COLO829 (cell line): ENCODE data around the gene SLC25A43.
"Not testable (repeated sequence)": the region's sequence is repeated elsewhere in the genome, so short reads cannot be mapped to it uniquely, and the experiment has no call there.

Source experiments
- DNase-seq: peaks from one replicate; pipeline ENCODE4 v3.0.0; 2012; ENCODE audit warnings: low spot score

Gene SLC25A43

DNA sequence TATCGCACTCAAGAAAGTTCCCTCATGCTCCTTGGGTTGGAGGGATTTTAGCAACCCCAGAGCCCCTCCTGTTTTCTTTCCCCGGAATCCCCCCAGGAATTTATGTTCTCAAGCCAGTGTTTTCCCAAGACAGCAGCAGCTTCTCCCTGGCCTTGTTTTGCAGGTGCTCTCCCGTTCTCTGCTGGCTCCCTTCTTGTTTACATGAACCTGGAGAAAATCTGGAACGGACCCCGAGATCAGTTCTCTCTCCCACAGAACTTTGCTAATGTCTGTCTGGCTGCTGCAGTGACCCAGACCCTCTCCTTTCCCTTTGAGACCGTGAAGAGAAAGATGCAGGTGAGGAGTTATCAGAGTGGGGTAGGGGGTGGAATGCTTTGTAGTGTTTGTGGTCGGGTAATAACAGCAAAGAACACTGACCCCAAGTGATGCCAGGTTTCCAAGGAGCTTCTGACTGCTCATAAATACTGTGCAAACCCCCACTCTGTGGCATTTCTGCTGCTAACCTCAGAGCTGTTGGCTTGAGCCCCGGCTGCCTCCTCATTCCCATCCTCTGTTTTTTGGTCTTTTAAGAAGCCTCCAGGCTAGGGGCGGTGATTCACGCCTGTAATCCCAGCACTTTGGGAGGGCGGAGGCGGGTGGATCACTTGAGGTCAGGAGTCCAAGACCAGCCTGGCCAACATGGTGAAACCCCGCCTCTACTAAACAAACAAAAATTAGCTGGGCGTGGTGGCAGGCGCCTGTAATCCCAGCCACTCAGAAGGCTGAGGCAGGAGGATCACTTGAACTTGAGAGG lies 11.1 kb downstream of the SLC25A43 start:
- peak; percentile 45 for DNase-seq

DNA sequence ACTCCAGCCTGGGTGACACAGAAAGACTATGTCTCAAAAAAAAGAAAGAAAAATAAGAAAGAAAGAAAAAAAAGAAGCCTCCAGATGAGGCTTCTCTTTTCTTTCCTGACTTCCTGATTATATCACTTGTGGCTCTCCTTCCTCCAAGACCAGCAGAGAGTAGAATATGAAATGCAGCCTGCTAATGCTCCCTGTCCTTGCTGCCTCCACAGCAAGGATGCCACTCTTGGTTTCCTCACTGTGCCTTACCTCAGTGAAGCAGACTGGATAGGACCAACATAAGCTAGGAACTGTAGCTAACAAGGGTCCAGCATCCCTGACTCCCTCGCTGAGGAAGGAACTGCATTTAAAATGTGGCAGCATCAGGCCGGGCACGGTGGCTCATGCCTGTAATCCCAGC lies 11.7 kb downstream of the SLC25A43 start:
- DNase-seq: no peak

DNA sequence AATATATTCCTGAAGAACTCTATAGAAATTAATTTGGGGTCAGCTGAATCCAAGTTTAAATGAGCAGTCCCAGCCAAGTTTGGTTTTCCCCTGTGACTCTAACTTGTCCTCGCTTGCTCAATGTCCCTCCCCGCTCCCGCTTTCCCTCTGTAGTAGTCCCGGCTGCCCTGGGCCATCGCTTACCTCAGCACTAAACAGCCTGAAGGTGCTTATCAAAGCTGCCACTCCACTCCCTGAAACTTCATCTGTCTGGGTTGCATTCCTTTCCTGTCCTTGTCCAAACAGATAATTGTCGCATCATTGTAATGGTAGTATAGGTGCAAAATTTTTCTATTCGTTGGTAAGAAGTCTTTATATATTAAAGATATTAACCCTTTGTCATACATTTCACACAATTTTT lies 12.8 kb downstream of the SLC25A43 start:
- no peak for DNase-seq

DNA sequence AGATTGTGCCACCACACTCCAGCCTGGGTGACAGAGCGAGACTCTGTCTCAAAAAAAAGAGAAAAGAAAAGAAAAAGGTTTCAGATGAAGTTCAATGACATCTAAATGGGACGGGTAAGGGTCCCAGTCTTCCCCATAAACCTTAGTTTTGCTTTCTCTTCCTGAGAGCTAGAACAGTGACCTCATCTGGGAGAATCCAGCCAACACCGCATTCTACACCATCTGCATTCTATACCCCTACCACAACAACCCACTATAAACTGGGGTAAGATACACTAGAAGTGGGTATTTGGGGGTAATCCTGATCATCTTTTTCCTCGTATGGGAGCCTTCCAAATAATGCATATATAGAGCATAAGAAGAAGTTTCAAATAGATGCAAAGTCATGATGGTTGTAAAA lies 18.2 kb downstream of the SLC25A43 start:
- no peak for DNase-seq

DNA sequence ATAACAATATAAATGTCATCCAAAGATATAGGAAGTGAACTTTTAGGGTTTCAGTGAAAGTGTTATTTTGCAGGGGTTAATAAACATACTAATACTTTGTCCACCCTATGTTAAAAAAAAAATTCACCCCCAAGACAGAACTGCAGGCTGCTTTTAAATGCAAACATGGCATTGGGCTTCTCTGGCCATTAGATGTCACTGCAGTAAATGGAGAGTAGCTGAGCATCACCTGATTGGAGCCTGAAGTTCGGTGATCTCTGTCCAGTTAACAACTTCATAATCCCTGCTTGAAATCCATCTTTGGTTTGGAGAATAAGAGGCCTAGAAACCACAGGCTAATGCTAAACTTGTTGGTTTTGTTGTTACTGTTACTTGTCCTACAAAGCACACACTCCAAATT lies 18.7 kb downstream of the SLC25A43 start:
- peak; percentile 35 for DNase-seq

DNA sequence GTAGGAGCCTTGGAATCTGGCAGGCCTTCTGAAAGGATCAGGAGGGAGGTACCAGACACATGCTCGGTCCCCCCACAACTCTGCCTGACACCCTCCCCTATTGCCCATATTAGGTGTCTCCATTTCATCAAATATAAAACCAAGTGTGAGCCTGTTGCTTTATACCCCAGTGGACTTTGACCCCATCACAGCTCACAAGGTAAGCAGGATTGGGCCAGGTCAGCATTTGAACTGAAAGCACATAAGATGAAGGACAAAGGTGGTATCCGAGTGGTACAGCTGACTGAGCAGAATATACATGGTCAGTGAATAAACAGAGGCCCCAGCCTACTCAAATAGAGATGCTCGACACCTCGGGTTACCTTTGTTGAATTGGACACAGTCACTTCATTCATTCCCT lies 20.0 kb downstream of the SLC25A43 start:
- DNase-seq: no peak

DNA sequence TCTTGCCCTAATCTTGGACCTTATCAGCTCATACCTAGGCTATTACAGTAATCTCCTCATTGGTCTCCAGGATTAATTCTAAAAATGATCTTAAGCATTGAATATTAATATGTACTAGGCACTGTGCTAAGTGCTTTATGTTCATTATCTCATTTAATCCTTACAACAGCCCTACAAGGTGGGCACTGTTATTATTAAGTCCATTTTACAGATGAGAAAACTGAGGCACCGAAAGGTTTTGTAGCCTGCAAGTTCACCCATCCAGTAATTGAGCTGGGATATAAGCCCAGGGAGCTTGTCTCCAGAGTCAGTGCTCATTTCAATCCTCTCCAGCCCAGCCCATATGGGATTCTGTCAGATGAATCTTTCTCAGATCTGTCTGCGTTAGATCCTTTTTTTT lies 20.8 kb downstream of the SLC25A43 start:
- no peak for DNase-seq

DNA sequence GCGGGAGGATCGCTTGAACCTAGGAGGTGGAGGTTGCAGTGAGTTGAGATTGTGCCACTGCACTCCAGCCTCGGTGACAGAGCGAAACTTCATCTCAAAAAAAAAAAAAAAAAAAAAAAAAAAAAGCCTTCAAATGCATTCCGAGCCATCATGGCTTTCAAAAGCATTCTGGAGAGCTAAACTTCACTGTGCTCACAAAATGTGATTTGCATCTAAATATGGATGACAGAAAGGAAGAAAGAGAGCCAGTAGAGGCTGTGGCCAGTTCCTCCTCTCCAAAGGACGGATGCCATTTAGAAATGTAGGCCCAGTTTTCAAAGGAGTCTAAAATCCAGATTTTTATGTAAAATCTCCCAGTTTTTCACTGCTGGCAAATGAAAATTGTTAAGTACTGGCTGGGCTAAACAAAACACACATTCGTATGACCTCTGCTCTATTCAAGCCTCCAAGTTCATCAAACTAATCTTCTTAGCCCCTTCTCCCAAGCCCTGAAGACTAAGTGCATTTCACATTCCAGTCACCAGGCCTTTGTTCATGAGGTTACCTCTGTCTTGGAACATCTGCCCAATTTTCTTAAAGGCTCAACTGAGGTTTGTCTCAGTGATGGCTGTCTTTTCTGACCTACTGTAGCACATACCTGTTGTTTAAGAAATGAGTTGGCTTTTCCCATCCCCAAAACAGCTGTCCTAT lies 22.0 kb downstream of the SLC25A43 start:
- no peak for DNase-seq

GRCh38 chrX:119423631-119424030 lies 24.5 kb downstream of the SLC25A43 start:
- DNase-seq: no peak

- no peak for DNase-seq
These were observed 25.9 kb downstream of the SLC25A43 start for GRCh38 chrX:119424999-119425398.

DNA sequence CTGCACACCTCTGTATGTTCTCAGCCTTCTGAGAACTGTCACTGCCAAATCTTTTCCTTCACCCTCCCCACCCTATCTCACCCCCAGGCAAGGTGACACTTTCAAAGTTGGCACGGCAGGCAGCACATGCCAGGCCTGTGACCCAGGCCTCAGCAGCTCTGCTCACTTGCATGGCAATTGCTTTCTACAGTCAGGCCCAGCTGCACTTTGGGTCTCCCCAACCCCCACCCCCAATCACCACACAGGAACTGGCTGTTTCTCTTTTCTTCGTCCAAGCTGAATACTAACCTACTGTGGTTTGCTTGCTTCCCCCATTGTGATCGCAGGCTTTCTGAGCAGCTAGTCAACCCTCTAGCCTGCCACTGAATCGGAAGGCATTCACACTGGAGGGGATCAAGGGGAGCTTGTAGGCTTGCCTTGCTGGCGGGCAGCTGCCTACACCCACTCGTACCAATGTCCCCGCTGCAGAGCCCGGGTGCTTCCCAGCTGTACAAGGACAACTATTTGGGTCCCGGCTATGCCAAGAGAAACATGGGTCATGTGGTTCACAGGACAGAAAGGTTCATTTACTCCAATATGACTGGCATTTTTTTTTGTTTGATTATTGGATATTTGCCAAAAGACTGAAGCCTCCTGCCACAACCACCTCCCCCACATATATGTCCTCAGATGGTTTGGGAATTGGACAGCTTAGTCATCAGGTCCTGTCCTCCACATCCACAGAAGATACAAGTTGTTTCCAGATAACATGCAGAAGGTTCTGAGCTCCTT lies 28.1 kb downstream of the SLC25A43 start:
- peak; percentile 51 for DNase-seq

- no peak for DNase-seq
These were observed 28.7 kb downstream of the SLC25A43 start for GRCh38 chrX:119427795-119428185.

GRCh38 chrX:119429471-119429870 lies 30.3 kb downstream of the SLC25A43 start:
- DNase-seq: no peak

DNA sequence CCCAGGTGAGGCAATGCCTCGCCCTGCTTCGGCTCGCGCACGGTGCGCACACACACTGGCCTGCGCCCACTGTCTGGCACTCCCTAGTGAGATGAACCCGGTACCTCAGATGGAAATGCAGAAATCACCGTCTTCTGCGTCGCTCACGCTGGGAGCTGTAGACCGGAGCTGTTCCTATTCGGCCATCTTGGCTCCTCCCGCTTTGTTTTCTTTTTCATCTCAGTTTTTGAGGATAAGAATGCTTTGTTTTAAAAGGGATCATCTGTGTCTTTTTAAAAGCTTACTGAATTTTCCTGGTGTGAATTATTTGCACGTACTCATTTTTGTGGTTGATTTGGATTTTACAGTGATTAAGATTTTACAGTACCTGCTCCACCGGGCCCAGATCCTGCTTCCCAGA lies 42.2 kb downstream of the SLC25A43 start:
- not testable (repeated sequence) for DNase-seq

DNA sequence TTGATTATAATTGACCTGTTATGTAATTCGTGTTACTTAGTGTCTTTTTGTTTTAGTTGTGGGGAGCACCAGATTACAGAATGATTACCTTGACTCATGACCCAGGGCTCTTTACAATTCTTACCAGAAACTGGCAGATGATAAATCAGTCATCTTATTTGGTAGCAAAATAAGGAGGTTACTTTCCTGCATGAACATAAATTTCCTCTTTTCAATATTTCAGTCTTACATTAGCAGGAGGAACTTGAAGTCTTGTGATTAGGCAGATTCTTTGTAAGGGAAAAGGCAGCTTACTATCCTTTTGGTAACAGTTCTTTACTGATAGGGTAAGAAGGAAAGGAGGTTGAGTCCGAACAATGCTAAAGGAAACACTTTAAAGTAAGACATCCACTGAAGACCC lies 43.1 kb downstream of the SLC25A43 start:
- no peak for DNase-seq

- no peak for DNase-seq
These were observed 54.1 kb downstream of the SLC25A43 start for GRCh38 chrX:119453202-119453601.

GRCh38 chrX:119455264-119455663 lies 56.1 kb downstream of the SLC25A43 start:
- no peak for DNase-seq

GRCh38 chrX:119459181-119459580 lies 60.0 kb downstream of the SLC25A43 start:
- DNase-seq: no peak

- DNase-seq: no peak
These were observed 66.4 kb downstream of the SLC25A43 start for GRCh38 chrX:119465555-119465954.

DNA sequence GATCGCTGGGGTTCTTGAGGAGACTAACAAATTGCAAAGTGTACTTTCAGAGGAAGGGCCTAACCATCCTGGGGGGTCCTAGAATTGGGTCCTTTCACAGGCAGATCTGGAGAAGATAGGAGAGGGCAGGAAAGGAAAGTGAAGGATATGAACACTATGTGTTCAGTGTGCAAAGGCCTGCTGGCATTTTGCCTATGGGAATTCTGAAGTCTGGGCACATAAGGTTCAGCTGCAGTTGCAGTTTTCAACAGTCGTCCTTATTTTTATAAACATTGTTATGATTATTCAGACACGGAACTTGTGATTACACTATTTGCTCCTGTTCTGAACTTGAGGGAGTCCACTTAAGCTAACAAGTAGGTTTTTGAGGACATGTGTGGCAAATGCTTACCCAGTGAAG lies 67.8 kb downstream of the SLC25A43 start:
- no peak for DNase-seq

DNA sequence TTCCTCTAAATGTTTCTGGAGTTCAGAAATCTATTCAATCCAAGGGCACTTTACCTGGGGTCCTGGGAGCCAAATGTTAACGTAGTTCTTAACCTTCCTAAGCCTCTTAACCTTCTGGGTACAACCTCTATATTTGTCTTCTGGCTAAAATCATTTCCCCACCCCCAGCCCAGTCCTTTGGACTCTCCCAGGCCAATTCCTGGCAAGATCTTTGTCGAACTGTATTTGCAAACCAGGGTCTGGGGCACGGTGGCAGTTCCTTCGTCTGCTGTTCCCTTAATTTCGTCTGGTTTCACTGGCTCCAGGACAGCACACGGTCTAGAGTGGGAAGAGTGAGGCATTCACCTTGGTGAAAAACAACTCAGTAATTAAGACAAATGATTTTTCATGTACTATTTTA lies 68.3 kb downstream of the SLC25A43 start:
- no peak for DNase-seq

DNA sequence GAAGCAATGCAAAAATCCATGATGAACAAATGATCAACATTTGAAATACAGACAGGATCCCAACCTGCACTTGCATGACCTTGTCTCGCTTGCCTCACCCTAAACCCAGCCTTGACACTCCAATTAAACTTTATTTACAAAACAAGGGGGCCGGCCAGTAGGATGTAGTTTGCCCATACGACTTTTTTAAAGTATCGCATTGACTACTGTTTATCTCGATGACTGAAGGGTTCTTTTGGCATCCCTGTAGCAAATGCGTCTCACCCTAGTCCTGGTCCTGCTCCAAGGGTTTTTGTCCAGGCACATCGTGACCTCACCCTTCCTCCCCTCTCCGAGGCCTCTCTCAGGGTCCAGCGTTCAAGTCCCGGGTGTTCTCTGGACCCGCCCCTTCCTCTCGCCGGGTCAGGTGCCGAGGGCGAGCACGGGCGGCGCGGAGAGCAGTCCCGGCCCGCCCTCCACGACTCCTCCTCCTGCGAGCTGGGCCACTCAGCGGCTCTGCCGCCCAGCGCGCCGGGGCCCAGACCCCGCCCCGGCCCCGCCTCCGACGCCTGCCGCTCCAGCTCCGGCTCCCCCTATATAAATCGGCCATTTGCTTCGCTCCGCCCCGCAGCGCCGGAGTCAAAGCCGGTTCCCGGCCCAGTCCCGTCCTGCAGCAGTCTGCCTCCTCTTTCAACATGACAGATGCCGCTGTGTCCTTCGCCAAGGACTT lies 68.9 kb downstream of the SLC25A43 start, which contains the start of gene SLC25A5:
Gene SLC25A5 (plus strand): TSS at position 603 of the 709 bp plus-strand sequence. CDS start 72 bp downstream, at position 675.
- DNase-seq: peak; percentile 52
